Measurements from ENCODE around the gene GRXCR2. TPM values are rescaled to one million over a fixed set of nuclear protein-coding genes. Genes with fewer than 3 reads are reported as not detected.

Gene GRXCR2
- total and polyA plus RNA-seq, 10 donors, result not detected

DNA sequence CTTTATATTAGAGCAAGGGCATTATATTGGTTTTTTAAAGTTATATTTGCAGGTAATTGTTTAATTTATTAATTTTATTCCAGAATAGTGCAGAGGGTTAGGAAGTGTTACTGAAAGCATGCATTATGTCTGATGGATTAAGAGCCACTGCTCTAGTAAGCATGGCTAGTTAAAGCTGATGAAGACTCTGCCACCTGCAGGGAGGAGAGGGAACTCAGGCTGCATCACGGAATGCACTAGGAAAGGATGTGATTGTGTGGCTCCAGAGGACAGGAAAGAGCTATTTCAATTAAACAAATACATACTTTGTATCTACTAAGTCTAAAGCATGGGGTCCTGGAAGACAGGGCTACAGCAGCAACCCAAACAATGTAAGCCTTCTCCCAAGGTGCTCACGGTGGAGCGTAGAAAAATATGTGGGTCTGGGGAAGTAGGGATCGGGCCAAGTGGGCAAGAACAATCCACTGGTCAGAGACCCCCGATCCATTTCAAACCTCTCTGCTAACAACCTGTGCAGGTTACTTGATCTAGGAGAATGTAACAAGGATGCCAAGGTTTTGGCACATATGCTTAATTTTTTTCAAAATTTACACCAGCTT, 15.3 kb upstream of the GRXCR2 start:
- H3K4me1 ChIP-seq, result no peaks in the 10 kb centered on the region
- DNase-seq, result no peak
- intact Hi-C loops (cut with DNase I; ENCODE audit: low total_unique reads), result no loop called here
- no peak overlapping the region for H3K4me3 ChIP-seq
- H3K27me3 ChIP-seq (replicated peaks in 1 of 7), result peaks cover 0 to 7% (median 0%) of the 10 kb centered on the region in 7 donors
- WGBS, 5 donors, result 68 to 77% (median 74%) methylated on average over 5 of the region's 5 CpGs
- TF ChIP-seq POLR2AphosphoS5 (IDR thresholded peaks at IDR 0.05) (no peak), POLR2A (IDR thresholded peaks at IDR 0.05) (no peak)
- TF ChIP-seq, protein P1, sequence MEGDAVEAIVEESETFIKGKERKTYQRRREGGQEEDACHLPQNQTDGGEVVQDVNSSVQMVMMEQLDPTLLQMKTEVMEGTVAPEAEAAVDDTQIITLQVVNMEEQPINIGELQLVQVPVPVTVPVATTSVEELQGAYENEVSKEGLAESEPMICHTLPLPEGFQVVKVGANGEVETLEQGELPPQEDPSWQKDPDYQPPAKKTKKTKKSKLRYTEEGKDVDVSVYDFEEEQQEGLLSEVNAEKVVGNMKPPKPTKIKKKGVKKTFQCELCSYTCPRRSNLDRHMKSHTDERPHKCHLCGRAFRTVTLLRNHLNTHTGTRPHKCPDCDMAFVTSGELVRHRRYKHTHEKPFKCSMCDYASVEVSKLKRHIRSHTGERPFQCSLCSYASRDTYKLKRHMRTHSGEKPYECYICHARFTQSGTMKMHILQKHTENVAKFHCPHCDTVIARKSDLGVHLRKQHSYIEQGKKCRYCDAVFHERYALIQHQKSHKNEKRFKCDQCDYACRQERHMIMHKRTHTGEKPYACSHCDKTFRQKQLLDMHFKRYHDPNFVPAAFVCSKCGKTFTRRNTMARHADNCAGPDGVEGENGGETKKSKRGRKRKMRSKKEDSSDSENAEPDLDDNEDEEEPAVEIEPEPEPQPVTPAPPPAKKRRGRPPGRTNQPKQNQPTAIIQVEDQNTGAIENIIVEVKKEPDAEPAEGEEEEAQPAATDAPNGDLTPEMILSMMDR (IDR thresholded peaks at IDR 0.05 in 8 of 11, conservative IDR thresholded peaks at IDR 0.05 in 3 of 11), result peak in 2 of 11 experiments; percentile 12 to 17
- H3K36me3 ChIP-seq, result no peaks in the 10 kb centered on the region
- H3K27ac ChIP-seq, result no peak overlapping the region
- H3K9me3 ChIP-seq, result peaks cover 0 to 17% (median 7%) of the 10 kb centered on the region in 8 donors

DNA sequence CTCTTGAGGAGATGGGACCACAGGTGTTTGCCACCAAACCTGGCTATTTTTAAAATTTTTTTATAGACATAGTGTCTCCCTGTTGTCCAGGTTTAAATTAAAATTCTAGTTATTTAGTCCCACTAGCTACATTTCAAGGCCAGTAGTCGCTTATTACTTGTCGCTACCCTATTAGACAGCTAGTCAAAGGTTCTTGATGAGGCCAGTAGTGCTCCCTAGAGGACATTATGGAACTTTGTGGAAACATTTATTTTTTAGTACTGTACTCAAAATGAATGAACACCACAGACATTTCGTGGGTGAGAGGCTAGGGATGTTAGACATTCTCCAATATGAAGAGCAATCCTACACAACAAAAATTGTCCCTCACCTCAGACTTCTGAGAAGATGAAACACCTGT, 14.4 kb upstream of the GRXCR2 start:
- H3K9me3 ChIP-seq, result peaks cover 0 to 17% (median 7%) of the 10 kb centered on the region in 8 donors
- intact Hi-C loops (cut with DNase I; ENCODE audit: low total_unique reads), result no loop called here
- H3K27ac ChIP-seq, result no peak overlapping the region
- peaks cover 0 to 7% (median 0%) of the 10 kb centered on the region in 7 donors for H3K27me3 ChIP-seq (replicated peaks in 1 of 7)
- no peak overlapping the region for H3K4me3 ChIP-seq
- TF ChIP-seq, protein P1 (IDR thresholded peaks at IDR 0.05 in 8 of 11, conservative IDR thresholded peaks at IDR 0.05 in 3 of 11), result no peak
- TF ChIP-seq POLR2A (IDR thresholded peaks at IDR 0.05) (no peak), POLR2AphosphoS5 (IDR thresholded peaks at IDR 0.05) (no peak)
- no peaks in the 10 kb centered on the region for H3K36me3 ChIP-seq
- 75 to 91% (median 82%) methylated on average over 3 of the region's 3 CpGs for WGBS, 5 donors
- no peaks in the 10 kb centered on the region for H3K4me1 ChIP-seq
- DNase-seq, result no peak

DNA sequence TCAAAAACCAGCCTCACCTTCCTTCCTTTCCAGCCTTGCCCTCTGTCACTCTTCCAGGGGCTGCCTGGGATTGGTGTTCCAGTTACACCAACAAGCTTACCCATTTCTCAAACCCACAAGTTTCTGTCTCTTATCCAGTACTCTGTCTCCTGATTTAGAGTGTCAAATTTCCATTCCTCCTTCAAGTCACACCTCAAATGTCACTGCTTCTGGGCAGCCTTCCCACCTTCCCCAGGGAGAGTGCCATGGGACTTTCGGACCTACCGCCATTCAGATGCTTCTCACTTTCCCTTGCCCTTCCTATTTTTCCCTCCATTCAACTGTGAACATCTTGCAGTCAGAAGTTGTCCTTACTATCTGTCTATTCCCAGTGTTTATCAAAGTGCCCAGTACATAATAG, 2.0 kb upstream of the GRXCR2 start:
- Histone ChIP-seq H3K27me3 (replicated peaks in 1 of 7) (no peaks in the 10 kb centered on the region), H3K9me3 (no peaks in the 10 kb centered on the region), H3K27ac (no peak overlapping the region), H3K4me3 (no peak overlapping the region), H3K4me1 (no peaks in the 10 kb centered on the region), H3K36me3 (no peaks in the 10 kb centered on the region)
- no peak for DNase-seq
- intact Hi-C loops (cut with DNase I; ENCODE audit: low total_unique reads), result no loop called here
- TF ChIP-seq POLR2A (IDR thresholded peaks at IDR 0.05), result no peak
- TF ChIP-seq, protein P1 (IDR thresholded peaks at IDR 0.05 in 8 of 11, conservative IDR thresholded peaks at IDR 0.05 in 3 of 11), result no peak
- WGBS, 5 donors, result 86 to 94% (median 90%) methylated on average over 2 of the region's 2 CpGs

DNA sequence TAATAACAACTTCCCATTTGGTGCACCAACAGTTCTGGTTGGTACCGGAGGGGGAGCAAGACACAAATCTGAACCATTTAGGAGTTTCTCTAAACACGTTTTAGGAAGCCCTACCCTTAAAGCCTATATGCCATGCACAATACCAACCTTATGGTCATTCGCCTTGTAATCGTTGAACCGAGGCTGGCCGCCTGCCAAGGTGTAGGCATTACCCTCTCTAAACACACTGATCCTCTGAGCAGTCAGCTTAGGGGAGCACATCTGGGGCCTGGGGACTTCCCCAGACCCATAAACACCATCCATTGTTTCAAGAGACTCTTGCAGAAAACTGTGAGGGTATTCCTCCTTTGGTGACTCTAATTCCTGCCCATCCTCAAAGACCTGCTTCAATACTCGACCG, 328 bp downstream of the GRXCR2 start:
- 82 to 94% (median 86%) methylated on average over 8 of the region's 8 CpGs for WGBS, 5 donors
- Histone ChIP-seq H3K9me3 (no peaks in the 10 kb centered on the region), H3K27ac (no peak overlapping the region), H3K4me1 (no peaks in the 10 kb centered on the region), H3K27me3 (replicated peaks in 1 of 7) (peaks cover 0 to 4% (median 0%) of the 10 kb centered on the region in 7 donors), H3K4me3 (no peak overlapping the region), H3K36me3 (no peaks in the 10 kb centered on the region)
- TF ChIP-seq POLR2AphosphoS5 (IDR thresholded peaks at IDR 0.05) (no peak), POLR2A (IDR thresholded peaks at IDR 0.05) (no peak)
- TF ChIP-seq, protein P1 (IDR thresholded peaks at IDR 0.05 in 8 of 11, conservative IDR thresholded peaks at IDR 0.05 in 3 of 11), result no peak
- intact Hi-C loops (cut with DNase I; ENCODE audit: low total_unique reads), result no loop called here
- no peak for DNase-seq

Measured in spleen (tissue), 11 donors.